Astrocyte (in vitro differentiated cells and primary cell): Measurements from ENCODE around the gene HIC1. TPM values are rescaled to one million over a fixed set of nuclear protein-coding genes. Genes with fewer than 3 reads are reported as not detected.
A peak's percentile ranks its signal among the peaks of the same experiment; 100 is the strongest.

Source experiments
- DNase-seq: peaks from one replicate; pipeline ENCODE4 v3.0.0-alpha.2; 2010; ENCODE audit warnings: low read depth
- FAIRE-seq: peaks from 2 replicates; lab custom pipeline; 2011; peaks lifted over from hg19 to GRCh38; lab: Jason Lieb, UNC
- H2AFZ ChIP-seq: 2 replicates; pipeline ENCODE4 v1.6.0; 2012; ENCODE audit warnings: low read depth, low read length, inconsistent platforms
- H3K27ac ChIP-seq: 2 replicates; pipeline ENCODE4 v1.5.1; 2011; ENCODE audit warnings: low read depth, low read length, inconsistent platforms
- H3K27me3 ChIP-seq: 2 replicates; pipeline ENCODE4 v1.6.0; 2011; ENCODE audit warnings: low read length, inconsistent platforms; ENCODE audit not compliant: insufficient read depth
- H3K36me3 ChIP-seq: 2 replicates; pipeline ENCODE4 v1.5.1; 2011; ENCODE audit warnings: low read length, inconsistent platforms; ENCODE audit not compliant: insufficient read depth
- H3K4me1 ChIP-seq: 2 replicates; pipeline ENCODE4 v1.5.1; 2011; ENCODE audit warnings: low read length, inconsistent platforms; ENCODE audit not compliant: insufficient read depth
- H3K4me2 ChIP-seq: 2 replicates; pipeline ENCODE4 v1.6.0; 2012; ENCODE audit warnings: low read length, inconsistent platforms
- H3K4me3 ChIP-seq: 2 replicates; pipeline ENCODE4 v1.5.1; 2011; ENCODE audit warnings: low read depth, mild to moderate bottlenecking, low read length, inconsistent platforms; ENCODE audit not compliant: insufficient read depth
- H3K79me2 ChIP-seq: 2 replicates; pipeline ENCODE4 v1.6.0; 2012; ENCODE audit warnings: mild to moderate bottlenecking, low read length, inconsistent platforms; ENCODE audit not compliant: insufficient read depth
- H3K9ac ChIP-seq: 2 replicates; pipeline ENCODE4 v1.6.0; 2012; ENCODE audit warnings: mild to moderate bottlenecking, low read length, inconsistent platforms
- H3K9me3 ChIP-seq: 2 replicates; pipeline ENCODE4 v1.5.1; 2012; ENCODE audit warnings: low read depth, mild to moderate bottlenecking, low read length, inconsistent platforms; ENCODE audit not compliant: insufficient read depth
- H4K20me1 ChIP-seq: 2 replicates; pipeline ENCODE4 v1.6.0; 2012; ENCODE audit warnings: low read length, inconsistent platforms; ENCODE audit not compliant: insufficient read depth
- H3K27ac Mint-ChIP-seq: one replicate; pipeline ENCODE4 v1.8.0; 2021; ENCODE audit warnings: mild to moderate bottlenecking, mixed read lengths; ENCODE audit not compliant: unreplicated experiment
- H3K27me3 Mint-ChIP-seq: one replicate; pipeline ENCODE4 v1.8.0; 2021; ENCODE audit warnings: low read depth, mixed read lengths; ENCODE audit not compliant: unreplicated experiment
- H3K36me3 Mint-ChIP-seq: one replicate; pipeline ENCODE4 v1.8.0; 2021; ENCODE audit warnings: low read depth, mixed read lengths; ENCODE audit not compliant: unreplicated experiment
- H3K4me1 Mint-ChIP-seq: one replicate; pipeline ENCODE4 v1.8.0; 2021; ENCODE audit warnings: low read depth, mixed read lengths; ENCODE audit not compliant: unreplicated experiment
- H3K4me3 Mint-ChIP-seq: one replicate; pipeline ENCODE4 v1.8.0; 2021; ENCODE audit warnings: mild to moderate bottlenecking, moderate library complexity, mixed read lengths; ENCODE audit not compliant: unreplicated experiment
- H3K9me3 Mint-ChIP-seq: one replicate; pipeline ENCODE4 v1.8.0; 2021; ENCODE audit warnings: mild to moderate bottlenecking, mixed read lengths; ENCODE audit not compliant: unreplicated experiment
- EZH2 ChIP-seq: IDR thresholded peaks from 2 replicates; pipeline ENCODE4 v1.6.1; 2012; ENCODE audit warnings: mild to moderate bottlenecking, low read length, inconsistent platforms; ENCODE audit not compliant: insufficient read depth
- total RNA-seq: library from RNA; stranded (reverse); gene quantifications from 2 replicates; pipeline ENCODE4 v1.2.1, GENCODE V29; 2021
- TF ChIP-seq, protein P1 (sequence below): IDR thresholded peaks from 2 replicates; pipeline ENCODE4 v1.5.1; 2011; ENCODE audit warnings: low read depth, mild to moderate bottlenecking, inconsistent platforms, low read length, moderate library complexity; ENCODE audit not compliant: insufficient read depth

The HIC1 gene
- total RNA-seq, 1 donor from 2014 or later, result 9.0 TPM

DNA sequence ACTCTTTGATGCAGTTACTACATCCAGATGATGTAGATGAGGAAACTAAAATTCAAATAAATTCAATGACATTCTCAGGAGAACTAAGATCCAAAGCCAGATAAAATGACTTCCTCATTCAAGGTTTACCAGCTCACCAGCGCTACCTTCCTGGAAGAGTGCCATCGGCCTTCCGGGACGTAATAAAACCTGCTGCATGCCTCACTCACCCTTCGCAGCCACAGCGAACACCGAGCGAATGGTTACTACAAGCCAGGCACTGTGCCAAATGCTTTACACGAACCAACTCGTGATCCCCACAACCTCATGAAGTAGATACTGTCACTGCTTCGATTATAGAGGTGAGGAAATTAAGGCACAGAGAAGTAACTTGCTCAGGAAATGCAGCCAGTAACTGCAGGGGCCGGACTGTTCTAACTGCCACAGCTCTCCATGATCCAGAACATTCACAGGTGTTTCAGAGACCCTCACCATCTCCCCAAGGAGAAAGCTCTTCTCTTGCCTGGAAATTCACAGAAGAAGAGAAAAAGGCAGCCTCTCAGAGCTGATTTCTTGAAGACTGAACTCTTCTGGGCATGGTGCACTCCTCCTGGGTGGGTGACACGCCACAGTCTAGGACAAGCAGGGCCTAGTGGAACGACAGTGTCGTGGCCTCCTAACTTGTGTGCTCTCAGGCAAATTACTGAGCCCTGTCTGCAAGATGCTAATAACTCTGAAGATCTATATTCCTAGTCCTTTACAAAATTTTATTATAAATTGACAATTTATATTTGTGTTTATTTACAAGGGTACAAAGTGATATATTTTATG, 46.8 kb downstream of the HIC1 start:
- Mint-ChIP-seq H3K27me3 (no peaks in the 10 kb centered on the region), H3K36me3 (peaks cover 13% of the 10 kb centered on the region), H3K4me3 (no peak overlapping the region), H3K4me1 (peaks cover 18% of the 10 kb centered on the region), H3K9me3 (no peaks in the 10 kb centered on the region), H3K27ac (no peak overlapping the region)
- H3K4me1 ChIP-seq, result peaks cover 11% of the 10 kb centered on the region
- H4K20me1 ChIP-seq, result no peaks in the 10 kb centered on the region
- H3K4me3 ChIP-seq, result no peak overlapping the region
- H3K36me3 ChIP-seq, result no peaks in the 10 kb centered on the region
- no peak overlapping the region for H3K4me2 ChIP-seq
- TF ChIP-seq, protein P1, sequence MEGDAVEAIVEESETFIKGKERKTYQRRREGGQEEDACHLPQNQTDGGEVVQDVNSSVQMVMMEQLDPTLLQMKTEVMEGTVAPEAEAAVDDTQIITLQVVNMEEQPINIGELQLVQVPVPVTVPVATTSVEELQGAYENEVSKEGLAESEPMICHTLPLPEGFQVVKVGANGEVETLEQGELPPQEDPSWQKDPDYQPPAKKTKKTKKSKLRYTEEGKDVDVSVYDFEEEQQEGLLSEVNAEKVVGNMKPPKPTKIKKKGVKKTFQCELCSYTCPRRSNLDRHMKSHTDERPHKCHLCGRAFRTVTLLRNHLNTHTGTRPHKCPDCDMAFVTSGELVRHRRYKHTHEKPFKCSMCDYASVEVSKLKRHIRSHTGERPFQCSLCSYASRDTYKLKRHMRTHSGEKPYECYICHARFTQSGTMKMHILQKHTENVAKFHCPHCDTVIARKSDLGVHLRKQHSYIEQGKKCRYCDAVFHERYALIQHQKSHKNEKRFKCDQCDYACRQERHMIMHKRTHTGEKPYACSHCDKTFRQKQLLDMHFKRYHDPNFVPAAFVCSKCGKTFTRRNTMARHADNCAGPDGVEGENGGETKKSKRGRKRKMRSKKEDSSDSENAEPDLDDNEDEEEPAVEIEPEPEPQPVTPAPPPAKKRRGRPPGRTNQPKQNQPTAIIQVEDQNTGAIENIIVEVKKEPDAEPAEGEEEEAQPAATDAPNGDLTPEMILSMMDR, result no peak
- no peak for TF ChIP-seq EZH2
- DNase-seq (peak; percentile 90), FAIRE-seq (no peak)
- peak overlapping the region; percentile 9 for H3K9ac ChIP-seq
- no peaks in the 10 kb centered on the region for H3K27me3 ChIP-seq
- H3K9me3 ChIP-seq, result no peaks in the 10 kb centered on the region
- H2AFZ ChIP-seq, result no peak overlapping the region
- H3K27ac ChIP-seq, result peak overlapping the region; percentile 45
- peaks cover 3% of the 10 kb centered on the region for H3K79me2 ChIP-seq

DNA sequence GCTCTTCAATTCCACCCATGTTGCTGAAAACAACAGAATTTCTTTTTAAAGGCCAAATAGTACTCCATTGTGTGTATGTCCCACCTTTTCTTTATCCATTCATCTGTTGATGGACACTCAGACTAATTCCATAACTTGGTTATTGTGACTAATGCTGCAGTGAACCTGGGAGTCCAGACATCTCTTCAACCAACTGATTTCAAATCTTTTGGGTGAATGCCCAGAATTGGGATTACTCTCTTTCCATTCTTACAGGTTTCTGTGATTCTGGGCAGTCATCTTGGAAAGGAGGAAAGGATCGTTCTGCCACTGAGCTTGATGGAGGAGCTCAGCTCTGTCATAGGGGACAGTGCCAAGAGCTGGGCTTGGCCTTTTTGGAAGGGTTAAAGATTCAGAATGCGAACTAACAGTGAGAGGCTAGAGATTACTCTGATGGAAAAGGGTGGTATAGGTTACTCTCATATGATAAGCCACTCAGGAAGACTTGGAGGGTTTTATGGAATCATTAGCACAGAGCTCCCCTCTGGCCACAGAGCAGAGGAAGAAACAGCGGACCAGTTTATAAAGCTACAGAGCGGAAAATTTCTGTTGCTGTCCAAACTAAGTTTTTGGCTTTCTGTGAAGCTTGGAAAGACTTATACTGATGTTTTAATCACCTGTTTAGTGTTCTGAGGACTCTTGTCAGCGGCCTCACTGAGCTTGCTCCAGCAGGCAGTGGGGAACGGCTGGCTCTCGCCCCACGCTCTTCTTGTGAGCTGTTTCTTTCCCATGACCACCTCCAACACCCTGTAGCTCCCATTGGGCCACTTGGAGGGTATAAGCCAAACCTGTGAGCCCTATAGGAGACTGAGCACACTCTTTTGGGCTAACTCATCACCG, 48.3 kb downstream of the HIC1 start:
- no peaks in the 10 kb centered on the region for H3K9me3 ChIP-seq
- peak overlapping the region; percentile 62 for H3K27ac ChIP-seq
- H3K4me3 Mint-ChIP-seq, result no peak overlapping the region
- H3K4me1 Mint-ChIP-seq, result peaks cover 26% of the 10 kb centered on the region
- FAIRE-seq, result no peak
- H3K4me1 ChIP-seq, result peaks cover 11% of the 10 kb centered on the region
- H3K4me3 ChIP-seq, result no peak overlapping the region
- H4K20me1 ChIP-seq, result no peaks in the 10 kb centered on the region
- TF ChIP-seq EZH2, result no peak
- TF ChIP-seq, protein P1, result no peak
- H3K36me3 Mint-ChIP-seq, result peaks cover 12% of the 10 kb centered on the region
- no peaks in the 10 kb centered on the region for H3K79me2 ChIP-seq
- no peaks in the 10 kb centered on the region for H3K27me3 ChIP-seq
- no peaks in the 10 kb centered on the region for H3K9me3 Mint-ChIP-seq
- DNase-seq, result peak; percentile 93
- peak overlapping the region; percentile 36 for H3K27ac Mint-ChIP-seq
- H3K9ac ChIP-seq, result peak overlapping the region; percentile 27
- H3K4me2 ChIP-seq, result peak overlapping the region; percentile 3
- H2AFZ ChIP-seq, result no peak overlapping the region
- H3K27me3 Mint-ChIP-seq, result no peaks in the 10 kb centered on the region
- H3K36me3 ChIP-seq, result no peaks in the 10 kb centered on the region
